OCI-LY7 (cell line): ENCODE data around the gene UBE3B.

Experiments used
- CTCF ChIP-seq: fragments of 200-600 bp; sonication (generic); conservative IDR thresholded peaks from 2 replicates; pipeline ENCODE4 v1.5.1; 2014; ENCODE audit warnings: mild to moderate bottlenecking, antibody characterized with exemption, low read length, moderate library complexity, mixed read lengths
- EZH2phosphoT487 ChIP-seq: fragments of 200-600 bp; sonication (generic); IDR thresholded peaks from 2 replicates; pipeline ENCODE4 v1.6.1; 2018; ENCODE audit warnings: low read depth, borderline replicate concordance, mild to moderate bottlenecking, mixed run types, antibody characterized with exemption, low read length, moderate library complexity, mixed read lengths

DNA sequence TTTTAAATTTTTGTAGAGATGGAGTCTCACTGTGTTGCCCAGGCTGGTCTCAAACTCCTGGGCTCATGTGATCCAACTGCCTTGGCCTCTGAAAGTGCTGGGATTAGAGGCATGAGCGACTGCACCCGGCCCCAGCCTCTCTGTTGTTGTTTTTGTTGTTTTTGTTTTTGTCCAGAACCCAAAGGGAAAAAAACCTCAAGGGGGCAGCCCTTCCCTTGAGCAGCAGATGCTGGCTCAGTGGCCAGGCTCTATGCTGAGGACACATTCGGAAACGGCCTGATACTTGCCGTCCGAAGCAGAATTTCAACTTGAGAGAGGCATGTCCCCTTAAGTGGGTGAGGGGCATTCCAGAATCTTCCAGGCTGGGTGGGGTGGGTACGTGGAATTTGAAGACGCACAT lies 102.8 kb downstream of the UBE3B start:
- TF ChIP-seq CTCF (no peak), EZH2phosphoT487 (no peak)
